HG03469 (cell line): ENCODE measurements around the gene NCAPD3.

Experiments
- ATAC-seq: cut with Tn5 transposase; IDR thresholded peaks from one replicate; pipeline ENCODE4 v1.9.1; 2021; ENCODE audit warnings: mild to moderate bottlenecking, moderate library complexity, moderate number of reproducible peaks; ENCODE audit not compliant: unreplicated experiment

Gene NCAPD3

DNA sequence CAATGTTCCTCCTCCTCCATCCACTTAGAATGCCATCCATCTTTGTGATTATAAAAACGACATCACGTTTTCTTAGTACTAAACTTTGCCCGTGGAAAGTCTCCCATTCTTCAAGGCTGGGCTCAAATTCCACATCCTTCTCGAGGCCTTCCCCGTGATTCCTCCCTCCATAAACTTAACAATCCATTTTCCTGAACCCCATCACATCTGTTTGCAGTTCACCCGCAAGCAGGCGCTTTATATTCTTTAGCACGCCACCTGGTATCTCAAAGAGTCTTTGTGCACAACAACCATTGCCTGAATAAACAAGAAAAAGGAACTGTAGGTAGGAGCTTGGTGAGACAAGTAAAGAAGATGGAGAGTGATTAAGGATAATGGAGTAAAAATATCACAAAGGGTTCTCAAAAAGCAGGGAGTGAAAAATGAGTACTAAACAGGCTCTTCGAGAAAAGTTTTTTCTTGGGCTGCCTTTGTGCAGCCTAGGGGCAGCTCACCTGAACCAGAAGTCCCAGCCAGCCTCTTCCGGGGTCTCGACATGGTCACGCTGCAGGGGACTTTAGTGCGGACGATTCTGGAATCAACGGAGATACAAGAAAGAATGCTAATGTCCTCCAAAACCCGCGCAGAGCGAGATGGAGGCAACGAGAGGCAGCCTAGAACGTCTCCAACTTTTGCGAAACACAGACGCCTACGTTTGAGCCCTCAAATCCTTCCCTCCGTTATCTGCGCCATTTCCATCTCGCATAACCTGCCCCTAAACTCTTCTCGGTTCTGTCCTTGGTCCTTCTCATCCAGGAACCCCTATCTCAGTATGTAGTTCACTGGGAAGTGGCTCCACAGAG, 28.8 kb upstream of the NCAPD3 start:
- ATAC-seq: peak; percentile 12

DNA sequence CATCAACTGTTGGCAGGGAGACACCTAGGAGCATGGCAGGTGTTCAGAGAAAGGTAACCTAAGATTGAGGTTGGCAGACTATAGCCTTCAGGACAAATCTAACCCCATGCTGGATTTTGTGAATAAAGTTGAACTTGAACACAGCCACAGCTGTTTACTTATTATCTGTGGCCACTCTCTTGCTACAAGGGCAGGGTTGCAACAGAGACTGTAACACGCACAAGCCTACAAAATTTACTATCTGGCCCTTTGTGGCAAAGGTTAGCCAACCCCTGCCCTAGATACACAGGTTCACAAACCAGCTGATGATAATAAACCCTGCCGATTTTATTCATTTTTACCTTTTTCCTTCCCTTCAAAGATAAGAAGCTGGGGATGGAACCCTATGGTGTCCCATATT, 26.9 kb upstream of the NCAPD3 start:
- ATAC-seq: no peak

DNA sequence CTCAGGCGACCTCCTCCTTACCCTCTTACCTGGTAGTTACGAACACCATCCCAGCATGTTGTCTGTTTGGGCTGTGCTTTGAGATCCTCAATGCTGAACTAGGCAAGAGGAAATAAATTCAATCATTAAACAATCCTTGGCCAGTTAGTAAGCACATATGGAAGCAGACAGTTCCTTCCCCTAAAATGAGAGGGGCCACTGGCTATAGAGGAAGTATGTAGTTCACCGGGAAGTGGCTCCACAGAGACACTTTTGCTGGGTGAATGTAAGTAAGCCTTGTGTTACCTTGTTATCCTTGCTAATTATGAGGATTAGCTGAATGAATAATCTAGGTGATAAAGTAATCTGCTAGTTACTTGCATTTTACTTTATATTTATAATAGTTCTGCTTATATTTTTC, 26.5 kb upstream of the NCAPD3 start:
- no peak for ATAC-seq

DNA sequence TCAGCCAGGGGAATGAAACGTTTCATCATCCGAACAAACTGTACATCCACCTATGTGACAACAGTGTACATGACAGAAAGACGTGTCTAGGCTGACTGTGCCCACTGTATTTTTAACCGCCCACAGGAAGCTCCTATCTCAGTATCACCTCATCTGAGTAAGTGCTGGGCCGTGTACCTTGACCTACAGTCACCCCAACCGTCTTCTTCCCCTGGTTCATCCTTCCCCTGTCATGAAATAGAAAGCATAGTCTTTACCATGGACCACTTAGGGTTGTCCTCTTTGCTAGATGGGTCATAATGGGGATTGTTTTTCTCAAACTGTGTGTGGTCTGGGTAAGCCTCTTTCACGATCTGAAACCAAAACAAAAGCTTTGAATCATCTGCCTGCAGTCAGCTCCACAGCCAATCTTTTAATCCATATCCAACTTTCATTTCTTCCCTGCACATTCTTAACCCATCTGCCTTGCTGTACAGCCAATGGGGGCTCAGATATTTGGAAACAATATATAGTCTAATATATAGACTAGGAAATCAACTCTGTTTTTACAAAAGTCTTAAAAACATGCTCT, 25.2 kb upstream of the NCAPD3 start:
- ATAC-seq: no peak

DNA sequence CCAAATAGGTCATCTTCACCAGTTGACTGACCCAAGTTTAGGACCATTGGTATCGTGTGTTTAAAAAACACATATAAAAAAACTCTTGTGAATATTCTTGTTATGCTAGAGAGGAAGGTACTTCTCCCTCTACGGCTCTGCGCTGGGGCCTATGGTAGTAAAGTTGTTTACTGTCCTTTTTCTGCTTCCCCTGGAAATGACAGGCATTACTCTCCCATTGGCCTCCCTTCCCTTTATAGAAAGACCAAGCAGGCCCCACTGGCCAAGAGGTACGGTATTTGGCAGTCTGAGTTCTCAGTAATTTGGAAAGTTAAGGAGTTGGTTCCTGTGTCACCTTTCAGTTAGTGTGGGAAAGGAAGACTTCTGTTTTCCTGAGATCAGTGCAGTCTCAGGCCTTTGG, 22.9 kb upstream of the NCAPD3 start:
- no peak for ATAC-seq

DNA sequence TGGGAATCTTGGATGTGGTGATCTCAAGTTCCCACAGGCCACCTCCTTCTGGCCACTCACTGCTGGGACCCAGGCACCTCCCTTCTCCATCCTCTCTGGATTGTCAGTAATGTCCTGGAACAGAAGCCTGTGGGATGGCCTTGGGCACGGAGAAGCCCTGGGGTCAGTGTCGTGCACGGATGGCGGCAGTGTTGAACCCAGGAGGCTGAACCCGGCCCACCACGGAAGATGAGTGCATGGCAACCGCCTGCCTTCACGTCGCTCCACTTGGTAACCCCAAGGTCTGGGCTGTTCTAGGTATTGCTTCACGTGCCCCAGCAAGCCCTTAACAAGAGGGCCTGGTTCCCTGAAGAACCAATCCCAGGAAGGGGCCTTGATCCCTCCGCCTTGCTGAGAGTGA, 22.3 kb upstream of the NCAPD3 start:
- ATAC-seq: no peak

DNA sequence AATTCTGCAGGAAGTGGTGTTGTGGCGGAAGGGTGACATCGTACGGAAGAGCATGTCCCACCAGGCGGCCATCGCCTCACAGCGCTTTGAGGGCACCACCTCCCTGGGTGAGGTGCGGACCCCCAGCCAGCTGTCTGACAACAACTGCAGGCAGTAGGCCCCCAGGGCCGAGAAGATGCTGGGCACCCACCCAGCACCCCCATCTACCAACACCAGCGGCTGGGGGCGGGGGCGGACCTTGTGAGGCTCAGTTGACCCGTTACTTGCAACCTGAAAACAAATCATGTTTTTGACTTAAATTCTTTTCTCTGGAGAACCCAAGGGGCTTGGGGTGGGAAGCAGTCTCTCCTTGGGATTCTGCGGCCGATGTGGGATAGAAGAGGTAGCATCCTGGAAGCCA, 21.7 kb upstream of the NCAPD3 start:
- ATAC-seq: no peak

DNA sequence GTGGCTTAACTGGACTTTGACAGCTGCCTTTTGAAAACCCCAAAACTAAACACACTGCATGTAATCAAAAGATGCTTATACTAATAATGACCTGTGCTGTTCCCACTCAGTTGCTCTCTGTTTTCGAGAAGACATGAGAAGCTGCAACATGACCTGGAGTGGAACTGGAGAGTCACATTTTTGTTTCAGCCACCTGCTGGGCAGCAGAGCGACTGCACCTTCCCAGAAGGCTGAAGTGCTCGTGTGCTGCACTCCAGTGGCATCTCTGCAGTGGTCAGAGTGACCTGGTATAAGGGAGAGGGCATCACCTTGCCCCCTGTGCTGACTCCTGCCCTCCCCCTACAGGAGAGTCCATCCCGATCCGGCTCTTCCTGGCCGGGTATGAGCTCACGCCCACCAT, 20.8 kb upstream of the NCAPD3 start:
- ATAC-seq: peak; percentile 84

DNA sequence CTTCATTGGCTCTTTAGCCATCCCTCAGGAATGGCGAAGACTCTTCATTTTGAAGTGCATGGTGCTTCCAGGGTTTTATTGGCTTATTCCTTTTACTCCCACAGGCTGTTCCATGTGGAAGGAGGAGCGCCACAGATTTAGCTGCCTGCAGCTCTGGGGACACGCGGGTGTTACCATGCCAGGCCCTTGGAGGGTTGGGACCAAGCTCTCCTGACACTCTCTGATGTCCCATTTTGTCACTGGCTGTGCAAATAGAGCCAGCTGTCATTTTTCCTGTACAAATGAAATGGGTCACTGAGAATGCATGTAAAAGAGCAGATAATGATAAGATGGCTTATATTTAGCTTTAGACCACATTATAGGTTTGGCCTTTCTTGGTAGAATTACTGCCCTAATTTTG, 20.1 kb upstream of the NCAPD3 start:
- no peak for ATAC-seq

DNA sequence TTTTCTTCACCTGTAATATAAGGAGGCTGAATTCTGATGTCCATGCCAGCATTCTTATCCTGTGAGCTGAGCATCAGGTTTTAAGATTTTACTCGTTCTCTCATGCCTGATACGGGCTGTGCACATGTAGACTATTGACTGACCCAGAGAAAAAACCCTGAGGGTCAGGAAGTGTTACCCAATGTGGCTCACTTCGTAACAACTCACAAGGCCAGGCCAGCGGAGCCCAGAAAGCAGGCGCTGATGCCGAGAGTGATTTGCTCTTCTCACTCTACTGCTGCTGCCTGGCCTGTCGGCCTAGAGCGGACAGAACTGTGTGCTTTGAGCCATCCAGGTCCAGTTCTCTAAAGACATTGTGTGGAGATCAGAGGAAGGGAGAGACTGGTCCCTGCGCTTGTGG, 18.6 kb upstream of the NCAPD3 start:
- ATAC-seq: no peak

DNA sequence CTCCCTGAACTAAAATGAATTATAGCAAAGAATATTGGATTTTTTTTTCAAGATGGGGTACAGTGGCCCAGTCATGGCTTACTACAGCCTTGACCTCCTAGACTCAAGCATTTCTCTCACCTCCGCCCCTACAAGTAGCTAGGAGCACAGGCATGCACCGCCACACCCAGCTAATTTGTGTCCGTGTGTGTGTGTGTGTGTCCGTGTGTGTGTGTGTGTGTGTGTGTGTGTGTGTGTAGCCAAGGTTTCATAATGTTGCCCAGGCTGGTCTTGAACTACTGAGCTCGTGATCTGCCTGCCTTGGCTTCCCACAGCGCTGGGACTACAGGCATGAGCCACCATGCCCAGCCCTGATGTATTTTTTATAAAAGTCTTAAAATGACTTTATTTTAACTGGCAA, 16.8 kb upstream of the NCAPD3 start:
- no peak for ATAC-seq

DNA sequence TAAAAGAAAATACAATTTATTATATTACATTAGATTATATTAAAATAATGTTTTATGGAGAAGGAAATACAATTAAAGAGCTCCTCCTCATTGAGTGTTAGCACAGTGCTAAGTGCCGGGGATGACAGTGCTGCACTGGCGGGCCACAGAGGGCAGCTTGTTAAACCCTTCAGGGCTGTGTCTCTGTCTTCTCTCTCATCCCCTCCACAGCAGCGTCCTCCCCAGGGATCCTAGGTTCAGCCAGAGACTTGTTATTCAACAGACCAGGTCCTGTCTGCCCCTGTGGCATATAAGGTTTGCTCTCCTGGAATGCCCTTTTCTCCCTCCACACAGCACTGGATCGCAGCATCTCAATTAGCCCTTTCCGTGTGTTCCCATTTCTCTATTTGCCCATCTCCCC, 15.2 kb upstream of the NCAPD3 start:
- ATAC-seq: no peak

DNA sequence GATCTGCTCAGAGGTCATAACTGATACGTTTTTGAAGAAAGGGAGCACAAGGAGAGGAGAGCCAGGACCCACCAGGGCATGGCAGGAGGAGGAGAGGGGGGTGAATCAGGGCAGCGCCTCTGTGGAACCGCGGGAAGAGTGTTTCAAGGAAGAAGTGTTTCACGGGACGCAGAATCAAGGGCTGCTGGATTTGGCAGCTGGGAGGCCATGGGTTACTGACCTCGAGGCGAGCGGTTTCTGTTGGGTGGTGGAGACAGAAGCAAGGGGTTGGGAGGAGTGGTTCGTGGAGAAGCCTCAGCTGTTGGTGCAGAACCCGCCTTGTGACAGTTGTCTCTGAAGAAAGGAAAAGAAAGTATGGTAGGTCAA, 13.8 kb upstream of the NCAPD3 start:
- ATAC-seq: no peak

DNA sequence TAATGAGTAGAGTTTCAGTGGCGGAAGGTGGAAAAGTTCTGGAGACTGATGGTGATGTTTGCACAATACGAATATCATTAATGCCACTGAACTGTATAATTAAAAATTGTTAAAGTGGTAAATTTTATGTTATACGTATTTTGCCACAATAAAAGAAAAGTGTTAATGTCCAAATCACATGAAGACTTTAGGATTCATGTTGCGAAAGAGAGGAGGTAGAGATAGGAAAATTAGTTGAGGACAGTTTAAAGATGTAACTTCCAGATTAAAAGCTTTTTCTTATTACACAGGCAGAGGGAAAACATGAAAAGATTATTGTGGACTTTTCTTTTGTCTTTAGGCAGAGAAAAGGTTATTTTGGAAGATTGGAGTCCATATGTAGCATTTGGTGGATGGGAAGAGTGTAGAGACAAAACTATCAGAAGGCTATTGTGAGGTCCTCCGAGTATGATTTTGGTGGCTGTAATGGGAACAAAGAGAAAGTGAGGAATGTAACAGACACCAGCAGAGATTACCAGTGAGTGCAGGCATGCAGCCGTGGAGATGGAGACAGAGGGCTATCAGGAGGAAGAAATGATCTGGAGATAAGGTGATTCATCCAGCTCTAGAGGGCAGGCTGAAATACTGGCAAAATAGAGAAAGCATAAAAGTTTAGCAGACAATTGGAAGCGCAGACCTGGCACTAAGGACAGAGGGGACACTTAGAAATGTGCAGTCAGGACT, 13.2 kb upstream of the NCAPD3 start:
- no peak for ATAC-seq

DNA sequence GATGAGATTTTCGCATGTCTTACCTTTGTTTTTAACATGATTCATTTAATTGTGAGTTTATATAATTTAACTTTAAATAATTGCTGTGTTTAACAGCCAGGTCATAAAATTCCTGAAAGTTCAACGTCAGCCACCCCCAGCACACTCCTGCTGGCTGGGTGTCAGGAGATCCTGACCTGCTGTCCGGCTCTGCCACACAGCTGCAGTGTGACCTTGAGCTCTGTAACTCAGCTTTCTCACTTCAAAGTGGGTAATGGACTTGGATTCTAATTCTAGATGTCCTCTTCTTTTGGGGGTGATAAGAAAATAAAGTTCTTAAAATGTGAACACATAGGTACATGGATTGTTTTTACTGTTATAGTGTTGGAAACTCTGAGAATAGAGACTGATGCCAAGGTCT, 11.6 kb upstream of the NCAPD3 start:
- no peak for ATAC-seq

DNA sequence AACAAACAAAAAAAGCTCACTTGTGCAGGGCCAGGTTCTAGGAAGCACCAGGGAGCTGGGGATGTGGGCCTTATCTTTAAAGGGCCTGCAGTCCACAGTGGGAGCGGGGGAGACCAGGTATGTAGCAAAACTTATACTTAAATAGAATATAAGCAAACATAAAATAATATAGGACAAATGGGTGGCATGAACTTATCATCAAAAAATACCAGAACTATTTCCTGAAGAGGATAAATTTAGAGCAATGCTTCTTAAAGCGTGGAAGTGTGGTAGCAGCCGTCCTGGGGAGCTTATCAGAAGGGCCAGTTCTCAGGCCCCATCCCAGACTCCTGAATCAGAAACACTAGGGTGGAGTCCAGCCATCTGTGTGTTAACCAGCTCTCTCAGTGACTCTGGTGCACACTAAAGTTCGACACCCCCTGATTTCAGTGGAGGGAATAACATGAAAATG, 10.0 kb upstream of the NCAPD3 start:
- no peak for ATAC-seq

DNA sequence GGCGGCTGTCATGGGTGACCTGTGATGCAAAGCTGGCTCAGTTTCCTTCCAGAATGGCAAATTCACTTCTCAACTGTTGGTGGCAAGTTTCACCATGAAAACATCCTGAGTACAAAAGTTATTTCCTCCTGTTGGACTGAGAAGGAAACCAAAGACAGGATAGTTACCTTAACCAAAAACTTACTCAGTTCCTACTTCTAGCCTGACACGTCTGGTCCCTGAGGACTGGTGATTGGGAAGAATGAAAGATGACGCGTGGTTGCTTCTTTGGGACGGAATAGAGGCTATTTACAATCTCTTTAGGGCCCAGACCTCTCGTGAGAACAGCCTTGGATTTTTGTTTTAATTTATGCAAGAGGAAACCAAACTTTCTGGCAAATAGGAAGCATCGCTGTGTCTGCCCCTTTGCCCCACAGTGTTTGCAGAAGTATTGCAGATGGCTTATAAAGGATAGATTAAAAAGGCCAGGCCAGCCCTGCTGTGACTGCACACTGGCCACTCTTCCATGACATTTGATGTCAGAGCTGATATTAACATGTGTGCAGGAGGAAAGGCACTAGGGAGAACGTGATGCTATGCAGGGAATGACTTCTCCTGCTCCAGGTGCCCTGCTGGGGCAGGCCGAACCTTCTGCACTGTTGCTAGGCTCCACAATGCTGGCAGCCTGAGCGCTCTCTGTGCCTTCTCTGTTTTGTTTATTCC, 8.3 kb upstream of the NCAPD3 start:
- ATAC-seq: no peak

DNA sequence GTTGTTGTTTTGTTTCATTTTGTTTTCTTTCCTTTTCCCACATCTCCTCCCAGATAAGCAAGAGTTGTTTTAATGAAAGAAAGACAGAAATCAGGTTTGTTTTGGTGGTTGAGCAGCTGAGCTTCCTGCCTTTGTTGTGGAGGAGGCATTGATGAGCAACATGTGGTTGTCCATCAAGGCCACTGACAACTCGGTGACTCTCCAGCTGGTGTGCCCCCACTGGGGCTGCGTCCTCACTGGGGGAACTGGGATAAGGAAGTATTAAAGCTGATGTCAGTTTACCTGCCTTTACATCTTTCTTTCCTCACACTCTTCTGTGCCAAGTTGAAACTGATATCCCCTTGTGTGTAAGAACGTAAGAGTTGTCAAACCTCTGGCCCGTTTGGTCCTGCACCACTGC, 6.6 kb upstream of the NCAPD3 start:
- no peak for ATAC-seq

DNA sequence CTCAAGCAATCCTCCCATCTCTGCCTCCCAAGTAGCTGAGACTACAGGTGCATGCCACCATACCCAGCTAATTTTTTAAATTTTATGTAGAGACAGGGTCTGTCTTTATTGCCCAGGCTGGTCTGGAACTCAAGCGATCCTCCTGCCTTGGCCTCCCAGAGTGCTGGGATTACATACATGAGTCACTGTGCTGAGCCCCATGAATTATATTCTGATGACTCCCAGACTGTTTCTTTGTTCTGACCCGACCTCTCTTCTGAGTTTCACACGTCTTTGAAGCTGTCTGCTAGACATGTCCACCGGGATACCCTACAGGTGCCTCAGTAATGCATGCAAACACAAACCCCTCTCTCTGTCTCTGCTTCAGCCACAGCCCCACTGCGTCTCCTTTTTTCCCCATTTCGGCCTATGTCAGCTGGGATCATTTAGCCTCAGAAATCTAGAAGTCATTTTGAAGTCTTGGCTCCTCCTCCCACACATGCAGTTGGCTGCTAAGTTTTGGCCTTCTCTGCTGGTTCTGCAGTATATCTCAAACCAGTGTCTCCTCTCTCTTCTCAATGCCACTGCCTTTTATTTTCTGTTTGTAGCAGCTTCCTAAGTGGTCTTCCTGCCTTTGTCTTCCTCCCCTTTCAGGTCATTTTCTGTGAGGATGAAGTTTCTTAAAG, 5.5 kb upstream of the NCAPD3 start:
- ATAC-seq: no peak

DNA sequence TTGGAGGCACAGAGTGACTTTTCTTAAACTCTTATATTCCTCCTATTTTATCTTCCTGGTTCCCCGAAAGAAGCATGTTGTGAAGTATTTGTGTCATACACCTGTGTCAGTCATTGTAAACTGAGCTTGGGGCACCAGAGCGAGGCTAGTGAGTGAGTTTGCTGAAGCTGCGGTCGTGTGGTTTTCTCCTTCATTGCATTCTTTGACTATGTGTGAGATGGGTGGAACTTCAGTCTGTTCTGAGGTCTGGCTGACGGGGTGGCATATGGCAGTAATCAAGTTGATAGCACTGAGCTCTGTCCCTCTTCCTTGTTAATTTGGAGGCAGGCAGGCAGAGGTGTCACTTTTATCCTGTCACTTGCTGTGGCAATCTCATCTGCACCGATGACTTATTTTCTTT, 4.9 kb upstream of the NCAPD3 start:
- ATAC-seq: peak; percentile 37

DNA sequence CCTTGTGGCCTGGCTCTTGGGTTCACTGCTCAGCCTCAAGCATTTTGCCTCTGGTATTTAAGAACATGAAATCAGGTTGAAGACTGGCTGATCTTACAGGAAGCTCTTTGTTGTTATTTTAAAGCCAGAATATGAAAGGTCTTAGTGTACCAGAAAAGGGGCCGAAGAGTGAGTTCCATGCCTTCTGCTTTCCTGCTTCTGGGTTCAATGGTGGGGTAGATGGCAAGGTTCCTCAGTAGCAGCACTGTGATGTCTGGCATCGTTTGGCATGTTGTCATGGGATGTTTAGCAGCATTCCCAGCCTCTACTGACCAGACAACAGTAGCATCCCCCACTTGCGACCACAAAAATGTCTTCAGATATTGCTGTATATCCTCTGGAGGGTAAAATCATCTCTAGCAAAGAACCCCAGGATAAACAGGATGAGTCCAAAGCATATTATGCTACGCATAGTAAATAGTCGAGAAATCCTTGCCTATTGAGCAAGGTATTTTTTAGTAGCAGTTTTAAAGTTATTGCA, 3.1 kb upstream of the NCAPD3 start:
- ATAC-seq: no peak
